Keratinocyte (primary cell): Measurements from ENCODE around the gene SWSAP1. TPM values are rescaled to one million over a fixed set of nuclear protein-coding genes. Genes with fewer than 3 reads are reported as not detected.
"Not testable (repeated sequence)": the region's sequence is repeated elsewhere in the genome, so short reads cannot be mapped to it uniquely, and the experiment has no call there.

Source experiments
- DNase-seq: peaks from one replicate; pipeline ENCODE4 v3.0.0-alpha.2; 2011; ENCODE audit warnings: low read depth, missing footprints, low spot score
- FAIRE-seq: peaks from 2 replicates; lab custom pipeline; 2011; peaks lifted over from hg19 to GRCh38; lab: Jason Lieb, UNC
- H2AFZ ChIP-seq: 2 replicates; pipeline ENCODE4 v1.6.0; 2012; ENCODE audit warnings: low read length, control low read depth, inconsistent platforms; ENCODE audit not compliant: control insufficient read depth
- H3K27ac ChIP-seq: 2 replicates; pipeline ENCODE4 v1.5.1; 2011; ENCODE audit warnings: low read length; ENCODE audit not compliant: control insufficient read depth, insufficient read depth
- H3K27me3 ChIP-seq: 3 replicates; pipeline ENCODE4 v1.6.0; 2011; ENCODE audit warnings: low read length; ENCODE audit not compliant: control insufficient read depth, insufficient read depth; ENCODE audit errors: extremely low read depth
- H3K36me3 ChIP-seq, 2 experiments: 2 replicates in 1 of 2; 3 replicates in 1 of 2; pipeline ENCODE4 v1.5.1; 2011; ENCODE audit warnings: low read length in 2 of 2, mild to moderate bottlenecking in 1 of 2; ENCODE audit not compliant: control insufficient read depth in 2 of 2, insufficient read depth in 2 of 2; ENCODE audit errors: extremely low read depth in 1 of 2
- H3K4me1 ChIP-seq: 3 replicates; pipeline ENCODE4 v1.5.1; 2011; ENCODE audit warnings: low read length; ENCODE audit not compliant: control insufficient read depth, insufficient read depth; ENCODE audit errors: extremely low read depth
- H3K4me2 ChIP-seq: 3 replicates; pipeline ENCODE4 v1.6.0; 2011; ENCODE audit warnings: low read depth, low read length; ENCODE audit not compliant: control insufficient read depth, insufficient read depth; ENCODE audit errors: extremely low read depth
- H3K4me3 ChIP-seq, 3 experiments: fragments of 200-600 bp in 1 of 3; sonication (generic) in 1 of 3; 2 replicates in 2 of 3; 3 replicates in 1 of 3; pipeline ENCODE4 v1.5.1; 2011 to 2016; ENCODE audit warnings: low read length in 3 of 3, mild to moderate bottlenecking in 3 of 3, control low read depth in 2 of 3, inconsistent platforms in 1 of 3, low read depth in 1 of 3, mixed read lengths in 1 of 3, mixed run types in 1 of 3, moderate library complexity in 1 of 3; ENCODE audit not compliant: control insufficient read depth in 2 of 3, insufficient read depth in 2 of 3; ENCODE audit errors: extremely low read depth in 1 of 3
- H3K79me2 ChIP-seq: 2 replicates; pipeline ENCODE4 v1.6.0; 2012; ENCODE audit warnings: low read length; ENCODE audit not compliant: control insufficient read depth, insufficient read depth
- H3K9ac ChIP-seq: 3 replicates; pipeline ENCODE4 v1.6.0; 2011; ENCODE audit warnings: low read length; ENCODE audit not compliant: control insufficient read depth, insufficient read depth; ENCODE audit errors: extremely low read depth
- H3K9me1 ChIP-seq: 3 replicates; pipeline ENCODE4 v1.6.0; 2011; ENCODE audit warnings: low read length; ENCODE audit not compliant: control insufficient read depth, insufficient read depth; ENCODE audit errors: extremely low read depth
- H3K9me3 ChIP-seq: 2 replicates; pipeline ENCODE4 v1.5.1; 2012; ENCODE audit warnings: low read depth, low read length; ENCODE audit not compliant: control insufficient read depth
- H4K20me1 ChIP-seq: 3 replicates; pipeline ENCODE4 v1.6.0; 2011; ENCODE audit warnings: low read length; ENCODE audit not compliant: control insufficient read depth, insufficient read depth; ENCODE audit errors: extremely low read depth
- CTCF ChIP-seq, 3 experiments: IDR thresholded peaks in 1 of 3; conservative IDR thresholded peaks in 1 of 3; optimal IDR thresholded peaks in 1 of 3; 2 replicates in 2 of 3; 3 replicates in 1 of 3; pipeline versions ENCODE3 to v1.5.1; 2011; ENCODE audit warnings: low read length in 3 of 3, mild to moderate bottlenecking in 3 of 3, moderate library complexity in 2 of 3, control low read depth in 1 of 3, inconsistent platforms in 1 of 3; ENCODE audit not compliant: insufficient read depth in 2 of 3; ENCODE audit errors: extremely low read depth in 1 of 3
- EZH2 ChIP-seq: IDR thresholded peaks from one replicate; pipeline ENCODE4 v1.6.1; 2012; ENCODE audit warnings: inconsistent platforms, mild to moderate bottlenecking, low read length, moderate library complexity
- dilution Hi-C: fragments of 300-500 bp; cut with MboI; formaldehyde crosslinking; loops from one replicate; pipeline ENCODE4 v1.7.0; 2020; ENCODE audit warnings: low sequenced_read_pairs; ENCODE audit not compliant: extremely low pct_ligation_motif_present
- polyA plus RNA-seq, 5 experiments: library from polyadenylated mRNA; depleted of rRNA in 3 of 5; stranded (reverse) in 3 of 5; stranded (forward) in 1 of 5; unstranded in 1 of 5; fragments of >200 nt; gene quantifications; 1 replicate in 1 of 5; 2 replicates in 3 of 5; 3 replicates in 1 of 5; pipeline versions ENCODE4 v1.2.1 to v1.2.3, GENCODE V29; 2011 to 2012; ENCODE audit warnings: missing spikeins in 2 of 5, low read depth in 1 of 5, low replicate concordance in 1 of 5

Gene SWSAP1
- polyA plus RNA-seq, 1 donor (not counting 4 experiments of a cell fraction or from before 2014, with no cell fraction given): 2.1 TPM

- Histone ChIP-seq H3K9me3 (no peaks in the 10 kb centered on the region), H3K4me2 (peak within 1 kb of the TSS; percentile 94), H3K9ac (peak within 1 kb of the TSS; percentile 68), H3K79me2 (peaks cover 14% of the 10 kb centered on the region), H3K27ac (peak within 1 kb of the TSS; percentile 2), H2AFZ (peak within 1 kb of the TSS; percentile 83), H3K4me3 (peak within 1 kb of the TSS; percentile 81 to 98 (median 89)), H3K9me1 (peaks cover 3% of the 10 kb centered on the region), H3K27me3 (no peaks in the 10 kb centered on the region), H3K36me3 (peaks cover 24 to 27% of the 10 kb centered on the region in 2 experiments), H3K4me1 (peaks cover 15% of the 10 kb centered on the region), H4K20me1 (no peaks in the 10 kb centered on the region)
- TF ChIP-seq EZH2 (no peak), CTCF (optimal IDR thresholded peaks at IDR 0.05 in 1 of 3, IDR thresholded peaks at IDR 0.05 in 1 of 3, conservative IDR thresholded peaks at IDR 0.05 in 1 of 3; ENCODE audit: extremely low read depth in 1 of 3, insufficient read depth in 2 of 3, low read length in 3 of 3) (no peak)
- FAIRE-seq (peak; percentile 82), DNase-seq (no peak)
- dilution Hi-C loops: no loop called here
Observed at GRCh38 chr19:11339254-11340098, 35.0 kb upstream of the SWSAP1 start, which contains the start of gene RAB3D. TSS of gene RAB3D (minus strand) at chr19:11339657. CDS start at chr19:11337399, 2,258 bp downstream.

- H3K4me2 ChIP-seq, dilution Hi-C loops, H3K9me1 ChIP-seq, H2AFZ ChIP-seq, DNase-seq, H3K9ac ChIP-seq, H3K9me3 ChIP-seq, H3K27ac ChIP-seq, H4K20me1 ChIP-seq, FAIRE-seq, H3K27me3 ChIP-seq: not testable (repeated sequence)
- H3K79me2 ChIP-seq: peaks cover 14% of the 10 kb centered on the region
- H3K4me1 ChIP-seq: peaks cover 19% of the 10 kb centered on the region
- peaks cover 22 to 25% of the 10 kb centered on the region in 2 experiments for H3K36me3 ChIP-seq
- H3K4me3 ChIP-seq: peak overlapping the region in 1 of 3 experiments; percentile 81
Observed at GRCh38 chr19:11340099-11340467, 34.4 kb upstream of the SWSAP1 start.
